ENCODE results near the gene MID1.
A peak's percentile ranks its signal among the peaks of the same experiment; 100 is the strongest.

The MID1 gene

DNA sequence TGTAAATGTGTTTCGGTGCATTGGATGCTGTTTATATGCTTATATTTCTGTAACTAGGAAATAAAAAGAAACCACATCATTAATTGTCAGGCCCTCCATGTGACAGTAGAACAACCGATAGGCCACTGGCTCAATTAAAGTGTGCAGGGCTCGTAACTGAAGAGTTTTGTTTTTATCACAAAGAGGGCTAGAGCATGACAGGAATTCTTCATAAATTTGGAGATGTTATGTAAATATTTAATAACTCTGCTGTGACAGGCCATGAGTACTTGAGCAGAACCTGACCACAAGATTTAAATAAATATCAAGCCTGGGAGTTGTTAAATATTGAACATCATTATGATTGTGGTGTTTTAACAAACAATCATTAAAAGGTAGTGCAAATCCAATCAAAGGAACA is 55.9 kb downstream of the MID1 start:
- no peak overlapping the region for H3K4me3 ChIP-seq (ENCODE audit: low read depth, low read length)
- TF ChIP-seq, protein P1, sequence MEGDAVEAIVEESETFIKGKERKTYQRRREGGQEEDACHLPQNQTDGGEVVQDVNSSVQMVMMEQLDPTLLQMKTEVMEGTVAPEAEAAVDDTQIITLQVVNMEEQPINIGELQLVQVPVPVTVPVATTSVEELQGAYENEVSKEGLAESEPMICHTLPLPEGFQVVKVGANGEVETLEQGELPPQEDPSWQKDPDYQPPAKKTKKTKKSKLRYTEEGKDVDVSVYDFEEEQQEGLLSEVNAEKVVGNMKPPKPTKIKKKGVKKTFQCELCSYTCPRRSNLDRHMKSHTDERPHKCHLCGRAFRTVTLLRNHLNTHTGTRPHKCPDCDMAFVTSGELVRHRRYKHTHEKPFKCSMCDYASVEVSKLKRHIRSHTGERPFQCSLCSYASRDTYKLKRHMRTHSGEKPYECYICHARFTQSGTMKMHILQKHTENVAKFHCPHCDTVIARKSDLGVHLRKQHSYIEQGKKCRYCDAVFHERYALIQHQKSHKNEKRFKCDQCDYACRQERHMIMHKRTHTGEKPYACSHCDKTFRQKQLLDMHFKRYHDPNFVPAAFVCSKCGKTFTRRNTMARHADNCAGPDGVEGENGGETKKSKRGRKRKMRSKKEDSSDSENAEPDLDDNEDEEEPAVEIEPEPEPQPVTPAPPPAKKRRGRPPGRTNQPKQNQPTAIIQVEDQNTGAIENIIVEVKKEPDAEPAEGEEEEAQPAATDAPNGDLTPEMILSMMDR (IDR thresholded peaks at IDR 0.05; ENCODE audit: low read depth, low read length) = no peak
- DNase-seq (ENCODE audit: low read depth, low spot score) = no peak
- in situ Hi-C loops (cut with HindIII; ENCODE audit: low sequenced_read_pairs) = no loop called here

DNA sequence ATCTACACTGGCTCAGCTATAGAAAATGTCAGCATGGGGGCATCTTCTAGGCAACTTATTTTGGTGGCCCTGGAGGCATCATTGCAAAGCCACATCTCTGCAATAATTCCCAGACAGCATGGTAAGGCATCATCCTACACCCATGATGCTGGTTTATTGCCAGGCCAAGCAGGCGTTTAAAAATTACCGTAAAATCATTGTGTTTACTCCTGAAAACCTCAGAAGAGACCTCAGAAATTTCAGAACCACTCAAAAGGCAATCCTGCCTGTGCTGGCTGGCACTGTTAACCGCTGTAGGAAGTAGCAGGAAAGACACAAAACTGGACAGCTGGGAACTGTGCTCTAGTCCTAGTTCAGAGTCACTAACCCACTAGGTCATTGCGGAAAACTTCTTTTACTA is 63.2 kb downstream of the MID1 start:
- TF ChIP-seq, protein P1 (IDR thresholded peaks at IDR 0.05; ENCODE audit: low read depth, low read length) = no peak
- H3K4me3 ChIP-seq (ENCODE audit: low read depth, low read length) = no peak overlapping the region
- in situ Hi-C loops (cut with HindIII; ENCODE audit: low sequenced_read_pairs) = no loop called here
- DNase-seq (ENCODE audit: low read depth, low spot score) = no peak

DNA sequence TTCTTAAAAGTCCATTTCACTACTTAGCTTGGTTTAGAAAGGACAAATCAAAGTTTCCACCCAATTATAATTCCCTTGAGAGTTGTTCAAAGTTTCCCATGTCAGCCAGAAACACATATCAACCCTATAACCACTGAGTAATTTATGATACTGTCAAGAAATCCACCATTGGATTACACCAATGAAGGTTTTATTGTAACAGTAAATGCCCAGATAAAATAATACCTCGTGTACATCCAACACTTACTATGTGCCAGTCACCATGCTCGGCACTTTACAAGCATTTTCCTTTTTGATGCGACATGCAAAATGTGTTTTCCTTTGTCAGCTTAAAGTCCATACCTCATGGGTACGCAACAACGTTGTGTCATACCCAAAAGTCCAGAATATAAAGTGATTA is 64.0 kb downstream of the MID1 start:
- in situ Hi-C loops (cut with HindIII; ENCODE audit: low sequenced_read_pairs) = no loop called here
- no peak for DNase-seq (ENCODE audit: low read depth, low spot score)
- H3K4me3 ChIP-seq (ENCODE audit: low read depth, low read length) = no peak overlapping the region
- TF ChIP-seq, protein P1 (IDR thresholded peaks at IDR 0.05; ENCODE audit: low read depth, low read length) = no peak

DNA sequence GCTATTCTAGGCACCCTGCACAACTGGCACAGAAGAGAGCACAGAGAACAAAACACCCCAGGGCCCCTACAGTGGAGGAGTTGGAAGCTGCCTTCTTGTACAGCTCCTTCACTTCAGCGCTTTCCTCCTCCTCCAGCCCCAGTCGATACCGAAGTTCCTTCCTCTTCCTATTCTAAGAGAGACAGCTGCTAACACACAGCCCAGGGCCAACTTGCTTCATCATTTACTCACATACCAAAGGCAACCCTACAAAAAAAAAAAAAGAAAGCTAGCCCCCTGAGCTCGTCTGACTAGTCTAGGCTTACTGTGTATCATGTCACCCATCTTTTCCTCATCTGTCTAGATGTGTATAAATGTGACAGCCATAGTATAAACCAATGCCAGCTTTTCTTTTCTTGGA is 64.5 kb downstream of the MID1 start:
- DNase-seq (ENCODE audit: low read depth, low spot score) = no peak
- H3K4me3 ChIP-seq (ENCODE audit: low read depth, low read length) = no peak overlapping the region
- in situ Hi-C loops (cut with HindIII; ENCODE audit: low sequenced_read_pairs) = no loop called here
- TF ChIP-seq, protein P1 (IDR thresholded peaks at IDR 0.05; ENCODE audit: low read depth, low read length) = no peak

DNA sequence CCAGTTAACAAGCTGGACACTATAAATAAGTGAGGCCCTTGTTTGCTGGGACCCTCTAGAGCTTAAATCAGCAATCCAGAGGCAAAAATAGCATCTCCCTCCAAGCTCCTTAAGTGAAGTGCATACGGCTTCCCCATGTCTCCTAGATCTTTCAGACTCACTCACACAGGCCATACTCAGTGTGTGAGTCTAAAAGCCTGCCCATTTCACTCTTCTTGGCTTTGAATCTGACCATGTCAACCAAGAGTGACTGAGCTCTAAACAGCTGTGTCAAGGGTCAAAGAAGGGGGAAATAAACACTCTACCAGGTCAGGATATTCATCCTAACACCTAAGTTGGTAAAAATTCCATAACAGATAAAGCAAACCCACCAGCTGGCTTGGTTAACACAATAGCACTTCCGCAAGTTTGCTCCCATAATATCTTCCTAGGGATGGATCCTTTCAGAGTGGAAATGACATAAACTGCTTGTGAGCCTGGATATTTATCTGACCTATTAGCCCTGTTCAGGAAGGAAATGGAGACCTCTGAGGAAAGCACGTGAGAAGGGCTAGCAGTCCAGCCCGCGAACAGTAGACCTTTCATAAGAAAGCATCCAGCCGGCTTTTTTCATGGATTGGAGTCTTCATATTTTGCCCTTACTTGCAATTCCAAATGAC is 65.6 kb downstream of the MID1 start:
- in situ Hi-C loops (cut with HindIII; ENCODE audit: low sequenced_read_pairs) = no loop called here
- H3K4me3 ChIP-seq (ENCODE audit: low read depth, low read length) = no peak overlapping the region
- TF ChIP-seq, protein P1 (IDR thresholded peaks at IDR 0.05; ENCODE audit: low read depth, low read length) = no peak
- no peak for DNase-seq (ENCODE audit: low read depth, low spot score)

DNA sequence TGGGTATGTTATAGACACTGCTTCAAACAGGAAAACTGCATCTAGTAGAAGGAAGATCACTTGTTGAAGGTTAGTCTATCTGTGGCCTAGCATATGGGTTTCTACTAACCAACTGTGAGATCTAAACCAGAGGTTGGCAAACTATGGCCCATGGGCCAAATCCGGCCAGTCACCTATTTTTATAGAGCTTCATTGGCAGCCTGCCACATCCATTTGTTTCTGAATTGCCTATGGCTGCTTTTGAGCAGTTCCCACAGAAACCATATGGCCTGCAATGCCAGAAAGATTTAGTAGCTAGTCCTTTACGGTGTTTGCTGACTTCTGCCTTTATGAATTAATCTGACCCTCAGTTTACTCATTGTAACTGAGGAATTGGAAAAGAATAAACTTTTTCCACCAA is 71.1 kb downstream of the MID1 start:
- no peak overlapping the region for H3K4me3 ChIP-seq (ENCODE audit: low read depth, low read length)
- DNase-seq (ENCODE audit: low read depth, low spot score) = peak; percentile 35
- in situ Hi-C loops (cut with HindIII; ENCODE audit: low sequenced_read_pairs) = no loop called here
- TF ChIP-seq, protein P1 (IDR thresholded peaks at IDR 0.05; ENCODE audit: low read depth, low read length) = no peak
